ENCODE results near the gene ZSWIM1.

ZSWIM1 gene

DNA sequence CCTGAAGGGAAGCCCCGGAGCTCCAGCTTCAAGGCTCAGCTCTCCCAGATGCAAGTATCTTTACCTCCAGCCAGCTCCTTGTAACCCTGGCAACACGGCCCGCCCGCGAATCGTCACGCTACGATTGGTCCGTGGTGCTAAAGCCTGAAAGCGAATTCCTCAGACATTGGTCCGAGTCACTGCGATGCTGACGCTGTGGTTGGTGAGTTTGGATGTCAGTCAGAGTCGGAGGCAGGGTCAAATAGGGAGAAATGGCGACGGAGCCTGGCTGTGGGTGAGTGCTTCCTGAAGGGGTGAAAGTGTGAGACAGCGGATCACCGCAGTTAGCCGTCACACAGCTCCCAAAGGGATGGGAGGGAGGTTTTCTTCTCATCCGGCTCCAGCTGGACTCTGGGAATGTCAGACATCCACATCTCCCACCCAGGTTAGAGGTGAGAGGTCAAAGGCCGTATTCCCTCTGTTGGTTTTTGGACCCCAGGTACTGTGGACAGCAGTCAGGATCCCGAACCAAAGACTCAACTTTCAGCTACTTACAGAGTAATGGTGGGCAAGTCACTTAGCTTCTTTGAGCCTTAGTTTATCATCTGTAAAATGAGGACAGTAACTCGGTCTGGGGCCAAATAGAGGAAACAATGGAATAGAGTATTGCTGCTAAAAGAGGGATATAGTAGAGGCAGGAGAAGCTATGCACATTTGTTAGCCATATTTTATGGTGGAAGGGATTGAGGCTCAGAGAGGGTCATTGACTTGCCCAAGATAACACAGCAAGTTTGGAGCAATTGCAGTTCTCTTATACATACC is at the start of gene ZSWIM1:
TSS of gene ZSWIM1 (plus strand) at position 240 of the 801 bp plus-strand sequence. CDS start 1,366 bp downstream, outside the sequence.
- no peak for TF ChIP-seq Cebpa-rat (IDR thresholded peaks at IDR 0.05)
- Histone ChIP-seq H3K4me2 (peak within 1 kb of the TSS; percentile 68 to 97 (median 90)), H3K27ac (peak within 1 kb of the TSS; percentile 74 to 88 (median 82); a peak in 21 of 22 replicates), H3K27me3 (no peaks in the 10 kb centered on the region), H3K9ac (peak within 1 kb of the TSS; percentile 78 to 89 (median 84)), H3K4me3 (peak within 1 kb of the TSS; percentile 62 to 82 (median 72)), H3K9me3 (replicated peaks in 1 of 11) (no peaks in the 10 kb centered on the region), H3K36me3 (peaks cover 41 to 67% (median 57%) of the 10 kb centered on the region in 11 experiments), H4K20me1 (peaks cover 0 to 46% (median 14%) of the 10 kb centered on the region in 11 experiments; a peak in 14 of 22 replicates), H3K4me1 (peaks cover 18 to 53% (median 45%) of the 10 kb centered on the region in 10 experiments)

DNA sequence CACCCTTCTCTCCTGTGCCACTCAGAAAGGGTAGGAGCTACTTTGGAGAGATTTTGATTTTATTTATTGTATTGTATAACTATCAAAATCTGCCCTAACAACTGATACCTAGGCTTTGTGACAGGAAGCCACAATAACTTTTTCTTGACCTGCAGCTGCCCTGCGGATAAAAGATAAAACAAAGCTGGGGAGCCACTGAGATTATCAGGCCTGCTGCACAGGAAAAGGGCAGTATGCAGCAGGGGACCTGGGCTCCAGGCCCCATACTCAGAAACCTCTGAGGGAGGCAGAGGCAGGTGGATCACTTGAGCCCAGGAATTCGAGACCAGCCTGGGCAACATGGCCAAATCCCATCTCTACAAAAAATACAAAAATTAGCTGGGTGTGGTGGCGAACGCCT is 48.4 kb upstream of the ZSWIM1 start:
- H3K4me1 ChIP-seq = peaks cover 11 to 51% (median 16%) of the 10 kb centered on the region in 10 experiments
- H3K27ac ChIP-seq = peak overlapping the region in 1 of 11 experiments; percentile 74; a peak in 1 of 22 replicates
- no peak for TF ChIP-seq Cebpa-rat (IDR thresholded peaks at IDR 0.05)
- peak overlapping the region in 7 of 11 experiments; percentile 88 to 99 (median 98); a peak in 9 of 22 replicates for H3K4me2 ChIP-seq
- H3K4me3 ChIP-seq = no peak overlapping the region
- peak overlapping the region in 2 of 11 experiments; percentile 73 to 78; a peak in 1 of 22 replicates for H3K9ac ChIP-seq
- H3K36me3 ChIP-seq = no peaks in the 10 kb centered on the region
- peaks cover 0 to 31% (median 24%) of the 10 kb centered on the region in 11 experiments; a peak in 19 of 22 replicates for H3K27me3 ChIP-seq
- H4K20me1 ChIP-seq = 0 out of 22 replicates have a peak, but pooled peaks cover 0 to 4% (median 0%) of the 10 kb centered on the region in 11 experiments
- no peaks in the 10 kb centered on the region for H3K9me3 ChIP-seq (replicated peaks in 1 of 11)

DNA sequence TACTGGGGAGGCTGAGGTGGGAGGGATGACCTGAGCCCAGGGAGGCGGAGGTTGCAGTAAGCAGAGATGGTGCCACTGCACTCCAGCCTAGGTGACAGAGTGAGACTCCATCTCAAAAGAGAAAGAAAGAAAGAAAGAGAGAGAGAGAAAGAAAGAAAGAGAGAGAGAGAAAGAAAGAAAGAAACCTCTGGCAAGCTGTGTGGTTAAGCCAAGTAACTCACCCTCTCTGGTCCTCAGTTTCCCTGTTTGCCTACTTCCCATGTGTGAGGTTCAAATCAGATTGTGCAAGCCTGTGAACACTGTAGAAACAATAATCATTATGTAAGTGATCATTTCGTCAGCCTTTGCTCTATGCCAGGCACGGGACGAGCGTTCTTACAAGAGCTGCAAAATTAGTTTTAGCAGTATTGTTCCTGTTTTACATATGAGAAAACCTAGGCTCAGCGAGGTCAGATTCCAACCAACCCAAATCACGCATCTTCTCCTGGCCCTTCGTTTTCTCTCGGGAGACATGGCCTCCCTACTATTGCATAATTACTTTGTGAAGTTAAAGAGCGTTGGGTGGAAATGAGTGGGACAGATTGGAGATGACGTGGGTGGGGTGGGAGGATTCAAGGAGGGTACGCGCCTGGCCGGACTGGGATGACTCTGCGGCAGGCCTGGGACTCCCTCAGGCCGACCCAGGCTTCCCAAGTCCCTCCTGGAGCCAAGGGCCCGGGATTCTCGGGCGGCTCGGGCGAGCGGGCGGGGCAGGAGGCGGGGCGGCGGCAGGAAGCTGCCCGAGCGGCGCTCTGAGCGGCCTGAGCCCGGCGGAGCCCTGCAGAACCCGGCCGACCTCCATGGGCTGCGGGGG is 47.8 kb upstream of the ZSWIM1 start, which contains the start of gene SNX21:
TSS of gene SNX21 (plus strand) at position 770 of the 853 bp plus-strand sequence. CDS start 121 bp downstream, outside the sequence.
- Histone ChIP-seq H3K4me2 (peak within 1 kb of the TSS; percentile 88 to 99 (median 97)), H3K27me3 (peaks cover 0 to 31% (median 24%) of the 10 kb centered on the region in 11 experiments; a peak in 19 of 22 replicates), H4K20me1 (0 out of 22 replicates have a peak, but pooled peaks cover 0 to 4% (median 0%) of the 10 kb centered on the region in 11 experiments), H3K4me1 (peaks cover 11 to 51% (median 16%) of the 10 kb centered on the region in 10 experiments), H3K4me3 (peak within 1 kb of the TSS; percentile 50 to 71 (median 59)), H3K36me3 (0 out of 22 replicates have a peak, but pooled peaks cover 0 to 5% (median 0%) of the 10 kb centered on the region in 11 experiments), H3K27ac (peak within 1 kb of the TSS; percentile 19 to 74 (median 57); a peak in 19 of 22 replicates), H3K9ac (peak within 1 kb of the TSS; percentile 60 to 81 (median 72)), H3K9me3 (replicated peaks in 1 of 11) (no peaks in the 10 kb centered on the region)
- TF ChIP-seq Cebpa-rat (IDR thresholded peaks at IDR 0.05) = peak in 3 of 11 experiments; percentile 33 to 67 (median 58); a peak in 4 of 22 replicates

DNA sequence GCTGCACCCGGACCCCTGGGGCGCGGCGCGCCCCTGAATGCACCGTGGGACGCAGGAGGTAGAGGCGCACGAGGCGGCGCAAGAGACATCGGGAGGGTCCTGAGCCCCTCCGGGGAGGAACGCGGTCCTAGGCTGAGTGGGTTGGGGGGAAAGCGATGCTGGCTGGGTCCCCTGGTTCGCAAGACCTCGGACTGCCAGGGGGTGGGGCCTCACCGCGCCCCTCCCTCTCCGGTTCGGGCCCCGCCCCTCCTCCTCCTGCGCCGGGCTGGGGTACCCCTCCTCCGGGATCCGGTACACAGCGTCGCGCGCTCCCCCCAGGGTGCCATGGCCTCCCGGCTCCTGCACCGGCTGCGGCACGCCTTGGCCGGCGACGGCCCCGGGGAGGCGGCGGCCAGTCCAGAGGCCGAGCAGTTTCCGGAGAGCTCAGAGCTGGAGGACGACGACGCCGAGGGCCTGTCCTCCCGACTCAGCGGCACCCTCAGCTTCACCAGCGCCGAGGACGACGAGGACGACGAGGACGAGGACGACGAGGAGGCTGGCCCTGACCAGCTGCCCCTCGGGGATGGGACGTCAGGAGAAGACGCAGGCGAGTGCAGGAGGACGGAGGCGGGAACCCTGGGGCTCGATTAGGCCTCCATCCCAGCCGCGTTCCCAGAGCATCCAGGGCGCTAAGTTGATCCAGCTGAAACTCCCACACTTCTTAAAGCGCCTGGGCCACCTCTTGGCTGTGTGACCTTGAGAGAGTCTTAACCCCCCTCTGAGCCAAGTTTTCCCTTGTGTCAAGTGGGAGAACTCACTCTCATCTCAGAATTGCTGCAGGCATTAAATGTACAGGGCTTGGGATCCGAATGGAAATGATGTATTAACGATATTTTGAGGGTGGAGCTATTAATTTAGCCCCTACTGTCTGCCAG is 46.9 kb upstream of the ZSWIM1 start:
- no peaks in the 10 kb centered on the region for H3K9me3 ChIP-seq (replicated peaks in 1 of 11)
- H3K4me3 ChIP-seq = peak overlapping the region; percentile 50 to 71 (median 59)
- H3K9ac ChIP-seq = peak overlapping the region; percentile 60 to 81 (median 72)
- H3K27ac ChIP-seq = peak overlapping the region; percentile 19 to 74 (median 57); a peak in 19 of 22 replicates
- 0 out of 22 replicates have a peak, but pooled peaks cover 0 to 8% (median 0%) of the 10 kb centered on the region in 11 experiments for H3K36me3 ChIP-seq
- TF ChIP-seq Cebpa-rat (IDR thresholded peaks at IDR 0.05) = no peak
- peaks cover 0 to 31% (median 24%) of the 10 kb centered on the region in 11 experiments; a peak in 19 of 22 replicates for H3K27me3 ChIP-seq
- 0 out of 22 replicates have a peak, but pooled peaks cover 0 to 4% (median 0%) of the 10 kb centered on the region in 11 experiments for H4K20me1 ChIP-seq
- peak overlapping the region; percentile 88 to 99 (median 97) for H3K4me2 ChIP-seq
- H3K4me1 ChIP-seq = peaks cover 11 to 51% (median 16%) of the 10 kb centered on the region in 10 experiments

DNA sequence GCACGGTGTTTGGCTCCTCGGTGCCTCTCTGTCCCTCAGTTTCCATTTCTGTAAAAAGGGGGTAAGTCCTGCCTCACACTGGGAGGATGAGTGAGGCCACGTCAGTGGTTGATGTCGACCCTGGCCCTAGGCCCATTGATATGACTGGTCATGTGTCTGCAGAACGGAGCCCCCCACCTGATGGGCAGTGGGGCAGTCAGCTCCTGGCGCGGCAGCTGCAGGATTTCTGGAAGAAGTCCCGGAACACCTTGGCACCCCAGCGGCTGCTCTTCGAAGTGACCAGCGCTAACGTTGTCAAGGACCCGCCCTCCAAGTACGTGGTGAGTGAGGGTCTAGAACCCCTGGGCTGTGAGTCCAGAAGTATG is 46.2 kb upstream of the ZSWIM1 start:
- peaks cover 11 to 51% (median 16%) of the 10 kb centered on the region in 10 experiments for H3K4me1 ChIP-seq
- 0 out of 22 replicates have a peak, but pooled peaks cover 0 to 4% (median 0%) of the 10 kb centered on the region in 11 experiments for H4K20me1 ChIP-seq
- H3K27me3 ChIP-seq = peaks cover 0 to 31% (median 24%) of the 10 kb centered on the region in 11 experiments; a peak in 19 of 22 replicates
- TF ChIP-seq Cebpa-rat (IDR thresholded peaks at IDR 0.05) = no peak
- H3K27ac ChIP-seq = no peak overlapping the region
- no peak overlapping the region for H3K4me3 ChIP-seq
- H3K36me3 ChIP-seq = peaks cover 0 to 8% (median 0%) of the 10 kb centered on the region in 11 experiments; a peak in 1 of 22 replicates
- H3K4me2 ChIP-seq = peak overlapping the region in 5 of 11 experiments; percentile 10 to 99 (median 98); a peak in 5 of 22 replicates
- no peak overlapping the region for H3K9ac ChIP-seq
- H3K9me3 ChIP-seq (replicated peaks in 1 of 11) = no peaks in the 10 kb centered on the region

DNA sequence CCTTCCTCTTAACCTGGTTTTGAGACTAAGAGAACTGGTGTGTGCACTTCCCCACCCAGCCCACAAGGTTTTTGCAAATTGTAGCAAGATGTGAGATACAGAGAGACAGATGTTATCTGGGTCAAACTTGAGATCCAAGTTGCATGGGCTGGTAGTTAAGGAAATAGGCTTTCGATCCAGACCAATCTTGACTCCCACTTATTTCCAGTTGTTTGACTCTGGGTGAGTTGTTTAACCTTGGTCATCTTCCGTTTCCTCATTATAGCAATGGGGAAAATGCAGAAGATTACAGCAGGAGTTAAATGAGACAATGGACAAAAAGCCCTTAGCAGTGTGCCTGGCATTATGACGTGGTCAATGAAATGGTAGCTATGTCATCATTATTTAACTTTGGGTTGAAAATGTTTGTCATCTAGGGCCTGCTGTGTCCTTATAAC is 45.7 kb upstream of the ZSWIM1 start:
- peak overlapping the region in 2 of 11 experiments; percentile 98 to 99; a peak in 4 of 22 replicates for H3K4me2 ChIP-seq

DNA sequence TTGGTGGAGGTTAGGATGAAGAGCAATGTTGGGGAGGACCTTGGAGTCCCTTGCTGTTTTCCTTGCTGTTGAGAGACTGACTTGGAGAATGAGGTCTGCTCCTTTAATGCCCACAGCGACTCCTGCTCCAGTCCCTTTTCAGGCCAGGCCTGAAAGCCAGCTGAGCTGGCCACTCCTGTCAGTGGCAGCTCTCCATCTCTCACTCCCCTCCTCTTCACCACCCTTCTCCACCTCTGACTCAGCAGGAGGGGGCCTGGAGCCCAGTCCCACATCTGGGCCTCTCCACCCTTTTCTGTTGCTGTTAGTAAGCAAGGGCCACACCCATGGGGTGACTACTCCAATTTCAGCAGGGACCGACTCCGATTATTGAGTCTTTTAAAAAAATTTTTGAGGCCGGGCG is 45.2 kb upstream of the ZSWIM1 start:
- Histone ChIP-seq H3K4me2 (peak overlapping the region in 2 of 11 experiments; percentile 28 to 98; a peak in 4 of 22 replicates), H3K27ac (no peak overlapping the region), H4K20me1 (peaks cover 0 to 4% (median 0%) of the 10 kb centered on the region in 11 experiments; a peak in 2 of 22 replicates), H3K9ac (no peak overlapping the region), H3K36me3 (peaks cover 0 to 16% (median 1%) of the 10 kb centered on the region in 11 experiments; a peak in 8 of 22 replicates), H3K4me3 (no peak overlapping the region), H3K4me1 (peaks cover 11 to 51% (median 16%) of the 10 kb centered on the region in 10 experiments), H3K9me3 (replicated peaks in 1 of 11) (no peaks in the 10 kb centered on the region), H3K27me3 (peaks cover 0 to 31% (median 24%) of the 10 kb centered on the region in 11 experiments; a peak in 19 of 22 replicates)
- no peak for TF ChIP-seq Cebpa-rat (IDR thresholded peaks at IDR 0.05)

More for the DNA sequence above, 45.7 kb upstream of the ZSWIM1 start:
- Histone ChIP-seq H3K9ac (no peak overlapping the region), H3K4me3 (no peak overlapping the region), H3K9me3 (replicated peaks in 1 of 11) (no peaks in the 10 kb centered on the region), H3K36me3 (peaks cover 0 to 12% (median 0%) of the 10 kb centered on the region in 11 experiments; a peak in 3 of 22 replicates), H4K20me1 (peaks cover 0 to 4% (median 0%) of the 10 kb centered on the region in 11 experiments; a peak in 1 of 22 replicates), H3K4me1 (peaks cover 11 to 51% (median 16%) of the 10 kb centered on the region in 10 experiments), H3K27me3 (peaks cover 0 to 31% (median 24%) of the 10 kb centered on the region in 11 experiments; a peak in 19 of 22 replicates), H3K27ac (no peak overlapping the region)
- TF ChIP-seq Cebpa-rat (IDR thresholded peaks at IDR 0.05) = no peak

Data from BLaER1 treated with 17β-estradiol and CSF1 and Interleukin-3, amounts not matched to agents 10 nM and 100 nM (cell line).